ENCODE data around the gene ARSB.

ARSB gene

DNA sequence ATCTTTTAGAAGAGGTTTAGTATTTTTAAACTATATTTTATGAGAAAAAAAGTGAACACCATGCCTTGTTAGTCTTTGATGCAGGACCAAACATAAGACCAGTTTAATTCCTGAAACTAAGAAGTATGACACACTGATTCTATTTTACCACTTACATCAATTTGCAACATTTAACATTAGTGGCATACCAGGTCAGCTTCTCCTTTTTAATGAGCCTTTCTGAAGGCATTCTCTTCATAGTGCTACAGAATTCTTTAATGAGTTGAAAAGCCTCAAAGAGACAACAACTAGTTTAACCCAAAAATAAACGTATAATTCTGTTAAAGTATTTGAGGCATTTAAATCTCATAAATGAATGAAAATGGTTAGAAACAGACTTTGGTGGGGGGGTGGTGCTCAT, 28.2 kb downstream of the ARSB start:
- Histone ChIP-seq H3K27ac (no peak overlapping the region), H3K27me3 (ENCODE audit: insufficient read depth, low read depth) (no peaks in the 10 kb centered on the region), H3K4me3 (IDR thresholded peaks at IDR 0.05; ENCODE audit: insufficient read depth, low read depth, low read length) (no peak overlapping the region), H3K36me3 (ENCODE audit: insufficient read depth) (no peaks in the 10 kb centered on the region), H3K9ac (no peak overlapping the region), H3K4me2 (no peak overlapping the region), H4K20me1 (ENCODE audit: insufficient read depth) (no peaks in the 10 kb centered on the region), H3K4me1 (ENCODE audit: low read depth, poor library complexity, severe bottlenecking) (peaks cover 14% of the 10 kb centered on the region), H2AFZ (ENCODE audit: low read depth) (no peak overlapping the region), H3K79me2 (ENCODE audit: insufficient read depth, low read depth) (no peaks in the 10 kb centered on the region)
- TF ChIP-seq, protein P1, sequence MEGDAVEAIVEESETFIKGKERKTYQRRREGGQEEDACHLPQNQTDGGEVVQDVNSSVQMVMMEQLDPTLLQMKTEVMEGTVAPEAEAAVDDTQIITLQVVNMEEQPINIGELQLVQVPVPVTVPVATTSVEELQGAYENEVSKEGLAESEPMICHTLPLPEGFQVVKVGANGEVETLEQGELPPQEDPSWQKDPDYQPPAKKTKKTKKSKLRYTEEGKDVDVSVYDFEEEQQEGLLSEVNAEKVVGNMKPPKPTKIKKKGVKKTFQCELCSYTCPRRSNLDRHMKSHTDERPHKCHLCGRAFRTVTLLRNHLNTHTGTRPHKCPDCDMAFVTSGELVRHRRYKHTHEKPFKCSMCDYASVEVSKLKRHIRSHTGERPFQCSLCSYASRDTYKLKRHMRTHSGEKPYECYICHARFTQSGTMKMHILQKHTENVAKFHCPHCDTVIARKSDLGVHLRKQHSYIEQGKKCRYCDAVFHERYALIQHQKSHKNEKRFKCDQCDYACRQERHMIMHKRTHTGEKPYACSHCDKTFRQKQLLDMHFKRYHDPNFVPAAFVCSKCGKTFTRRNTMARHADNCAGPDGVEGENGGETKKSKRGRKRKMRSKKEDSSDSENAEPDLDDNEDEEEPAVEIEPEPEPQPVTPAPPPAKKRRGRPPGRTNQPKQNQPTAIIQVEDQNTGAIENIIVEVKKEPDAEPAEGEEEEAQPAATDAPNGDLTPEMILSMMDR (conservative IDR thresholded peaks at IDR 0.05; ENCODE audit: low read depth, low read length): no peak

DNA sequence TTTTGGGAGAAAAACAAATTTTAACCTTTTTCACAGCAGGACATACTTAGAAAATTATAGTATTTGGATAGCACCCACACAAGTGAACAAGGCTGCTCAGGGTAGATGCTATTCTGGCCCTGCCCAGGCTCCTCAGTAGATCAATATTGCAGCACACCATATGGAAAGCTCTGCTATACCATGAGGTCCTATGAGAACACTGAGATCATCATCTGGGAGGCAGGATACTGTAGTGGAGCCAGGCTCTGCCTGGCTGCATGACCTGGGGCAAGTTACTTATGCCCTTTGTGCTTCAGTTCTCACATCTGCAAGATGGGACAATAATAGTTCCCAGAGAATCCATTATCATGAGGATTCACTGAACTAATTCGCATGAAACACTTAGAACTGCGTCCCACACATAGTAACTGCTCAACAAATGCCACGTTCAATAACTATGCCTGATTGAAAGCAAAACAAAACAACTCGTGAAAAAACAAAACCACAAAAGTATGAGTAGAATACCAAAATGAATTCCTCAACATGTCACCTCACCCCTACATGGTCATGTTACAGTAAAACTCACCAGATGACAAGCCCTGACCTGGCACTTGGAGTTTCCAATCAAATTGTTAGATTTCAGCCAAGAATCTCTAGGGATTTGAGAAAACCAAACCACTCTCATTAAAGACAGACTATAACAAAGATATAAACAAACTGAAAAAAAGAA, 31.9 kb downstream of the ARSB start:
- no peak overlapping the region for H3K27ac ChIP-seq

GRCh38 chr5:78930721-78931120, 54.4 kb downstream of the ARSB start:
- TF ChIP-seq, protein P1 (conservative IDR thresholded peaks at IDR 0.05; ENCODE audit: low read depth, low read length): no peak
- H2AFZ ChIP-seq (ENCODE audit: low read depth): no peak overlapping the region

More for the DNA sequence above, 31.9 kb downstream of the ARSB start:
- Histone ChIP-seq H2AFZ (ENCODE audit: low read depth) (no peak overlapping the region), H3K27me3 (ENCODE audit: insufficient read depth, low read depth) (no peaks in the 10 kb centered on the region), H3K36me3 (ENCODE audit: insufficient read depth) (no peaks in the 10 kb centered on the region), H3K79me2 (ENCODE audit: insufficient read depth, low read depth) (no peaks in the 10 kb centered on the region), H4K20me1 (ENCODE audit: insufficient read depth) (no peaks in the 10 kb centered on the region; the same call in 1 of the 2 replicates), H3K4me3 (IDR thresholded peaks at IDR 0.05; ENCODE audit: insufficient read depth, low read depth, low read length) (no peak overlapping the region), H3K4me2 (no peak overlapping the region), H3K9ac (no peak overlapping the region), H3K4me1 (ENCODE audit: low read depth, poor library complexity, severe bottlenecking) (peaks cover 23% of the 10 kb centered on the region)
- TF ChIP-seq, protein P1 (conservative IDR thresholded peaks at IDR 0.05; ENCODE audit: low read depth, low read length): no peak

DNA sequence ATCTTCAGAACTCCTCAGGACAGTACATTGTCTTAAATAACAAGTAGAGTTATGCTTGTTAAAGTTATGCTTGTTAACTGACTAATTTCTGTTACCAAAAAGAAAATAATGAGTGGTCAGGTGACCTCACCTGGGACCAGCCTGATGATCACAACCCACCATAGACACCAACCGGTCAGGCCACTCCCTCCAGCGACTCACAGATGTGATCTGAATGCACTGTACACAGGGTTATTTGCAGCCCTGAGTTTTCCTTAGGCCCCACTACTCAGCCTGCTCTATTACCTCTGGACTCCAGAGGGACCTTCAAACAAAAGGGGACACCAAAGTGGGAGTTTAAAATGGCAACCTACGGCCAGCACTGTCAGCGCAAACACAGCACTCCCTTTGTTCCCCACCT, 55.3 kb downstream of the ARSB start:
- no peaks in the 10 kb centered on the region for H3K36me3 ChIP-seq (ENCODE audit: insufficient read depth)
- no peaks in the 10 kb centered on the region for H3K79me2 ChIP-seq (ENCODE audit: insufficient read depth, low read depth)
- TF ChIP-seq, protein P1 (conservative IDR thresholded peaks at IDR 0.05; ENCODE audit: low read depth, low read length): no peak
- no peaks in the 10 kb centered on the region for H3K27me3 ChIP-seq (ENCODE audit: insufficient read depth, low read depth)
- no peak overlapping the region for H3K27ac ChIP-seq
- H3K4me2 ChIP-seq: no peak overlapping the region
- no peak overlapping the region for H2AFZ ChIP-seq (ENCODE audit: low read depth)
- no peak overlapping the region for H3K4me3 ChIP-seq (IDR thresholded peaks at IDR 0.05; ENCODE audit: insufficient read depth, low read depth, low read length)
- no peak overlapping the region for H3K9ac ChIP-seq
- no peaks in the 10 kb centered on the region for H4K20me1 ChIP-seq (ENCODE audit: insufficient read depth)
- H3K4me1 ChIP-seq (ENCODE audit: low read depth, poor library complexity, severe bottlenecking): no peaks in the 10 kb centered on the region

More at GRCh38 chr5:78930721-78931120, 54.4 kb downstream of the ARSB start:
- H3K36me3 ChIP-seq (ENCODE audit: insufficient read depth): no peaks in the 10 kb centered on the region
- no peaks in the 10 kb centered on the region for H3K4me1 ChIP-seq (ENCODE audit: low read depth, poor library complexity, severe bottlenecking)
- no peak overlapping the region for H3K9ac ChIP-seq
- no peak overlapping the region for H3K4me3 ChIP-seq (IDR thresholded peaks at IDR 0.05; ENCODE audit: insufficient read depth, low read depth, low read length)
- no peak overlapping the region for H3K27ac ChIP-seq
- H4K20me1 ChIP-seq (ENCODE audit: insufficient read depth): no peaks in the 10 kb centered on the region
- H3K79me2 ChIP-seq (ENCODE audit: insufficient read depth, low read depth): no peaks in the 10 kb centered on the region
- H3K27me3 ChIP-seq (ENCODE audit: insufficient read depth, low read depth): no peaks in the 10 kb centered on the region
- H3K4me2 ChIP-seq: no peak overlapping the region
